Natural killer cell treated with Interleukin-12 subunit alpha and Interleukin-12 subunit beta and Interleukin-15 and Interleukin-18, amount 100 ng/mL, for 72 hours (primary cell): Measurements from ENCODE around the gene APBB1. TPM values are rescaled to one million over a fixed set of nuclear protein-coding genes. Genes with fewer than 3 reads are reported as not detected.
"Not testable (repeated sequence)": the region's sequence is repeated elsewhere in the genome, so short reads cannot be mapped to it uniquely, and the experiment has no call there.

ENCODE experiments used
- ATAC-seq, 2 donors: fragments of 150-1000 bp; cut with Tn5 transposase in 1 of 2; sonication (Bioruptor Pico), chemical (Tn5 transposase) in 1 of 2; 2 replicates each; pipeline ENCODE4 v1.10.0; 2021
- DNase-seq: peaks from one replicate; pipeline ENCODE4 v3.0.0; 2022; ENCODE audit warnings: low spot score
- H3K27ac Mint-ChIP-seq, 2 donors: 1 replicate in 1 of 2; 2 replicates in 1 of 2; pipeline ENCODE4 v1.8.0; 2022; ENCODE audit warnings: mixed read lengths in 2 of 2, mild to moderate bottlenecking in 1 of 2, moderate library complexity in 1 of 2
- H3K27me3 Mint-ChIP-seq, 2 donors: 1 replicate in 1 of 2; 2 replicates in 1 of 2; pipeline ENCODE4 v1.8.0; 2022; ENCODE audit warnings: mixed read lengths in 2 of 2
- H3K36me3 Mint-ChIP-seq: one replicate; pipeline ENCODE4 v1.8.0; 2022; ENCODE audit warnings: mixed read lengths
- H3K4me1 Mint-ChIP-seq, 2 donors: 1 replicate in 1 of 2; 2 replicates in 1 of 2; pipeline ENCODE4 v1.8.0; 2022; ENCODE audit warnings: low read depth in 2 of 2, mixed read lengths in 2 of 2, mild to moderate bottlenecking in 1 of 2
- H3K4me3 Mint-ChIP-seq: one replicate; pipeline ENCODE4 v1.8.0; 2022; ENCODE audit warnings: mixed read lengths
- H3K9me3 Mint-ChIP-seq: 2 replicates; pipeline ENCODE4 v1.8.0; 2022; ENCODE audit warnings: mixed read lengths
- total RNA-seq, 2 donors: library from RNA; stranded (reverse); gene quantifications; one replicate each; pipeline ENCODE4 v1.2.3, GENCODE V29; 2022

The APBB1 gene
- total RNA-seq, 2 donors from 2014 or later: 25.5 to 27.5 TPM

- DNase-seq (no peak), ATAC-seq (no peak)
- no peaks in the 10 kb centered on the region for H3K9me3 Mint-ChIP-seq
- H3K27ac Mint-ChIP-seq: no peak overlapping the region
- H3K27me3 Mint-ChIP-seq: no peaks in the 10 kb centered on the region
- peaks cover 41 to 47% of the 10 kb centered on the region in 2 donors for H3K4me1 Mint-ChIP-seq
- no peaks in the 10 kb centered on the region for H3K36me3 Mint-ChIP-seq
- H3K4me3 Mint-ChIP-seq: no peak overlapping the region
These were observed 13.0 kb downstream of the APBB1 start for GRCh38 chr11:6405846-6406245.

GRCh38 chr11:6405052-6405667, 13.7 kb downstream of the APBB1 start:
- no peak for DNase-seq
- Mint-ChIP-seq H3K27me3 (no peaks in the 10 kb centered on the region), H3K27ac (no peak overlapping the region), H3K36me3 (no peaks in the 10 kb centered on the region), H3K4me1 (peaks cover 44 to 51% of the 10 kb centered on the region in 2 donors), H3K9me3 (no peaks in the 10 kb centered on the region), H3K4me3 (no peak overlapping the region)
- ATAC-seq: no peak

- H3K4me1 Mint-ChIP-seq: peaks cover 44 to 51% of the 10 kb centered on the region in 2 donors
- no peaks in the 10 kb centered on the region for H3K9me3 Mint-ChIP-seq
- H3K36me3 Mint-ChIP-seq: no peaks in the 10 kb centered on the region
- ATAC-seq (no peak), DNase-seq (no peak)
- peak overlapping the region in 1 of 2 donors; percentile 77 for H3K27ac Mint-ChIP-seq
- no peaks in the 10 kb centered on the region for H3K27me3 Mint-ChIP-seq
- H3K4me3 Mint-ChIP-seq: peak overlapping the region; percentile 14
These were observed 14.4 kb downstream of the APBB1 start for GRCh38 chr11:6404342-6405051.

- H3K4me3 Mint-ChIP-seq: peak overlapping the region; percentile 80
- no peak for ATAC-seq
These were observed 15.4 kb downstream of the APBB1 start for GRCh38 chr11:6403539-6403938.

GRCh38 chr11:6402561-6402981, 16.3 kb downstream of the APBB1 start:
- Mint-ChIP-seq H3K27me3 (no peaks in the 10 kb centered on the region), H3K4me1 (peaks cover 41 to 46% of the 10 kb centered on the region in 2 donors), H3K4me3 (peak overlapping the region; percentile 80), H3K36me3 (no peaks in the 10 kb centered on the region), H3K27ac (peak overlapping the region; percentile 83 to 90), H3K9me3 (no peaks in the 10 kb centered on the region)
- DNase-seq: peak; percentile 73
- ATAC-seq: peak; percentile 88 to 95

More at GRCh38 chr11:6403539-6403938, 15.4 kb downstream of the APBB1 start:
- peaks cover 44 to 51% of the 10 kb centered on the region in 2 donors for H3K4me1 Mint-ChIP-seq
- H3K9me3 Mint-ChIP-seq: no peaks in the 10 kb centered on the region
- H3K27ac Mint-ChIP-seq: peak overlapping the region in 1 of 2 donors; percentile 90
- H3K36me3 Mint-ChIP-seq: no peaks in the 10 kb centered on the region
- no peaks in the 10 kb centered on the region for H3K27me3 Mint-ChIP-seq
- DNase-seq: no peak

- peak; percentile 55 to 75 for ATAC-seq
- H3K4me1 Mint-ChIP-seq: peaks cover 41 to 46% of the 10 kb centered on the region in 2 donors
- peak overlapping the region; percentile 80 for H3K4me3 Mint-ChIP-seq
- H3K36me3 Mint-ChIP-seq: no peaks in the 10 kb centered on the region
- no peaks in the 10 kb centered on the region for H3K9me3 Mint-ChIP-seq
- peak overlapping the region; percentile 83 to 90 for H3K27ac Mint-ChIP-seq
- DNase-seq: no peak
- no peaks in the 10 kb centered on the region for H3K27me3 Mint-ChIP-seq
These were observed 16.8 kb downstream of the APBB1 start for GRCh38 chr11:6402061-6402470.

- Mint-ChIP-seq H3K4me3 (peak overlapping the region; percentile 23), H3K4me1 (peaks cover 38 to 43% of the 10 kb centered on the region in 2 donors), H3K27me3 (no peaks in the 10 kb centered on the region), H3K36me3 (no peaks in the 10 kb centered on the region), H3K9me3 (no peaks in the 10 kb centered on the region), H3K27ac (no peak overlapping the region)
- ATAC-seq: no peak
- no peak for DNase-seq
These were observed 17.4 kb downstream of the APBB1 start for GRCh38 chr11:6401464-6401863.

GRCh38 chr11:6400431-6401345, 18.2 kb downstream of the APBB1 start:
- Mint-ChIP-seq H3K4me1 (peaks cover 36 to 42% of the 10 kb centered on the region in 2 donors), H3K27me3 (no peaks in the 10 kb centered on the region), H3K27ac (no peak overlapping the region), H3K36me3 (no peaks in the 10 kb centered on the region), H3K9me3 (no peaks in the 10 kb centered on the region), H3K4me3 (peak overlapping the region; percentile 49)
- ATAC-seq: no peak
- DNase-seq: no peak

GRCh38 chr11:6397636-6398035, 21.3 kb downstream of the APBB1 start:
- Mint-ChIP-seq H3K27ac (no peak overlapping the region), H3K4me1 (peaks cover 26 to 31% of the 10 kb centered on the region in 2 donors)

GRCh38 chr11:6397156-6397555, 21.7 kb downstream of the APBB1 start:
- Mint-ChIP-seq H3K4me3 (no peak overlapping the region), H3K9me3 (no peaks in the 10 kb centered on the region), H3K27me3 (no peaks in the 10 kb centered on the region), H3K4me1 (peaks cover 22 to 28% of the 10 kb centered on the region in 2 donors), H3K36me3 (no peaks in the 10 kb centered on the region), H3K27ac (peak overlapping the region in 1 of 2 donors; percentile 49)
- ATAC-seq (no peak), DNase-seq (no peak)

More at GRCh38 chr11:6397636-6398035, 21.3 kb downstream of the APBB1 start:
- no peaks in the 10 kb centered on the region for H3K9me3 Mint-ChIP-seq
- ATAC-seq (no peak), DNase-seq (no peak)
- no peak overlapping the region for H3K4me3 Mint-ChIP-seq
- H3K27me3 Mint-ChIP-seq: no peaks in the 10 kb centered on the region
- H3K36me3 Mint-ChIP-seq: no peaks in the 10 kb centered on the region

GRCh38 chr11:6395470-6396060, 23.3 kb downstream of the APBB1 start:
- no peaks in the 10 kb centered on the region for H3K36me3 Mint-ChIP-seq
- DNase-seq: no peak
- no peaks in the 10 kb centered on the region for H3K9me3 Mint-ChIP-seq
- H3K27ac Mint-ChIP-seq: no peak overlapping the region
- H3K4me1 Mint-ChIP-seq: peaks cover 17 to 23% of the 10 kb centered on the region in 2 donors
- no peak overlapping the region for H3K4me3 Mint-ChIP-seq
- ATAC-seq: no peak
- no peaks in the 10 kb centered on the region for H3K27me3 Mint-ChIP-seq

- no peak overlapping the region for H3K4me3 Mint-ChIP-seq
- DNase-seq: no peak
- no peak overlapping the region for H3K27ac Mint-ChIP-seq
- no peak for ATAC-seq
- H3K36me3 Mint-ChIP-seq: no peaks in the 10 kb centered on the region
- no peaks in the 10 kb centered on the region for H3K9me3 Mint-ChIP-seq
- H3K4me1 Mint-ChIP-seq: peaks cover 24 to 31% of the 10 kb centered on the region in 2 donors
- no peaks in the 10 kb centered on the region for H3K27me3 Mint-ChIP-seq
These were observed 24.8 kb downstream of the APBB1 start for GRCh38 chr11:6393989-6394670.

- Mint-ChIP-seq H3K4me3 (peak overlapping the region; percentile 22), H3K4me1 (peaks cover 25 to 34% of the 10 kb centered on the region in 2 donors)
These were observed 26.6 kb downstream of the APBB1 start for GRCh38 chr11:6392251-6392650.

More at GRCh38 chr11:6392251-6392650, 26.6 kb downstream of the APBB1 start:
- not testable (repeated sequence) for ATAC-seq, H3K9me3 Mint-ChIP-seq, H3K27me3 Mint-ChIP-seq, H3K36me3 Mint-ChIP-seq, DNase-seq
- H3K27ac Mint-ChIP-seq: peak overlapping the region in 1 of 2 donors; percentile 78
